Measurements from ENCODE around the gene ATG2B.

ATG2B gene

DNA sequence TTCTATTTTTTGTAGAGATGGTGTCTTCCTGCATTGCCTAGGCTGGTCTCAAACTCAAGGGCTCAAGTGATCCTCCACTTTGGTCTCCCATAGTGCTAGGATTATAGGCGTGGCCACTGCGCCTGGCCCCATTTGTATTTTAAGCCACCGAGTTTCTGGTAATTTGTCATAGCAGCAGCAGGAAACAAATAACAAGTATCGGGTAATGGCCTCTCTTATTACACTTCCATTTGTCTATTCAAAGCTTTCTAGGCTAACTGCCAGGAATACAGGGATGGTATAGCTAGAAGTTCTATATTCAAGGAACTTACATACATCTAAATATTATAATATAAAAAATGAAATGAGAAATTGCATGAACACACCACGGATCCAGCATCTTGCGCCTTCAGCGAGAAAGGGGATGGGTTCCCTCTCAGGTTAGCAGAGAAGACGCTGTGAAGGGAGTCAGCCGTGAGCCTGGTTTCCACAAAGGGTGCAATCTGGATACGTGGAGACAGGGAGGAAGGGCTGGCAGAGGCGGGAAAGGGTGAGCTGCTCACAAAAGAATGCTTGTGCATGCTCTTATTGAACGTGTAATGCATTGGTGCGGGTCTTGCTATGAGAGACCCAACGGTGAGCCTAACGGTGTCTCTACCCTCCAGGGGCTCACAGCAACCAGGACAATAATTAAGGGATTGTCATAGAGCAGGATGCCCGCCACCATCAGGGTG, 97.6 kb downstream of the ATG2B start:
- Histone ChIP-seq H3K27me3 (ENCODE audit: low read depth, low read length) (peaks cover 14% of the 10 kb centered on the region; the same call in 1 of the 2 replicates), H3K79me2 (ENCODE audit: low read length) (no peaks in the 10 kb centered on the region), H3K4me2 (ENCODE audit: low read length) (no peak overlapping the region), H2AFZ (ENCODE audit: low read depth, low read length) (no peak overlapping the region), H3K9ac (ENCODE audit: low read length) (no peak overlapping the region), H3K27ac (ENCODE audit: low read length) (no peak overlapping the region), H3K4me3 (ENCODE audit: low read length) (no peak overlapping the region), H4K20me1 (ENCODE audit: insufficient read depth, low read length) (no peaks in the 10 kb centered on the region), H3K9me3 (ENCODE audit: insufficient read depth, low read length) (no peaks in the 10 kb centered on the region), H3K36me3 (replicated peaks; ENCODE audit: low read depth, low read length) (no peaks in the 10 kb centered on the region), H3K4me1 (ENCODE audit: low read length) (no peaks in the 10 kb centered on the region)
- TF ChIP-seq, protein P1, sequence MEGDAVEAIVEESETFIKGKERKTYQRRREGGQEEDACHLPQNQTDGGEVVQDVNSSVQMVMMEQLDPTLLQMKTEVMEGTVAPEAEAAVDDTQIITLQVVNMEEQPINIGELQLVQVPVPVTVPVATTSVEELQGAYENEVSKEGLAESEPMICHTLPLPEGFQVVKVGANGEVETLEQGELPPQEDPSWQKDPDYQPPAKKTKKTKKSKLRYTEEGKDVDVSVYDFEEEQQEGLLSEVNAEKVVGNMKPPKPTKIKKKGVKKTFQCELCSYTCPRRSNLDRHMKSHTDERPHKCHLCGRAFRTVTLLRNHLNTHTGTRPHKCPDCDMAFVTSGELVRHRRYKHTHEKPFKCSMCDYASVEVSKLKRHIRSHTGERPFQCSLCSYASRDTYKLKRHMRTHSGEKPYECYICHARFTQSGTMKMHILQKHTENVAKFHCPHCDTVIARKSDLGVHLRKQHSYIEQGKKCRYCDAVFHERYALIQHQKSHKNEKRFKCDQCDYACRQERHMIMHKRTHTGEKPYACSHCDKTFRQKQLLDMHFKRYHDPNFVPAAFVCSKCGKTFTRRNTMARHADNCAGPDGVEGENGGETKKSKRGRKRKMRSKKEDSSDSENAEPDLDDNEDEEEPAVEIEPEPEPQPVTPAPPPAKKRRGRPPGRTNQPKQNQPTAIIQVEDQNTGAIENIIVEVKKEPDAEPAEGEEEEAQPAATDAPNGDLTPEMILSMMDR (IDR thresholded peaks at IDR 0.05; ENCODE audit: low read depth, low read length), result no peak
- TF ChIP-seq EZH2phosphoT487 (IDR thresholded peaks at IDR 0.05; ENCODE audit: low read depth), result no peak

- no peak overlapping the region for H3K9ac ChIP-seq (ENCODE audit: low read length)
- no peak for TF ChIP-seq EZH2phosphoT487 (IDR thresholded peaks at IDR 0.05; ENCODE audit: low read depth)
- TF ChIP-seq, protein P1 (IDR thresholded peaks at IDR 0.05; ENCODE audit: low read depth, low read length), result peak; percentile 15; the same call in 1 of the 2 replicates
- H3K9me3 ChIP-seq (ENCODE audit: insufficient read depth, low read length), result no peaks in the 10 kb centered on the region
- no peak overlapping the region for H3K4me2 ChIP-seq (ENCODE audit: low read length)
- H3K79me2 ChIP-seq (ENCODE audit: low read length), result no peaks in the 10 kb centered on the region
- H3K36me3 ChIP-seq (replicated peaks; ENCODE audit: low read depth, low read length), result no peaks in the 10 kb centered on the region
- H3K4me1 ChIP-seq (ENCODE audit: low read length), result no peaks in the 10 kb centered on the region
- peaks cover 20% of the 10 kb centered on the region; the same call in 1 of the 2 replicates for H3K27me3 ChIP-seq (ENCODE audit: low read depth, low read length)
- H2AFZ ChIP-seq (ENCODE audit: low read depth, low read length), result no peak overlapping the region
- no peak overlapping the region for H3K27ac ChIP-seq (ENCODE audit: low read length)
- H3K4me3 ChIP-seq (ENCODE audit: low read length), result no peak overlapping the region
- no peaks in the 10 kb centered on the region for H4K20me1 ChIP-seq (ENCODE audit: insufficient read depth, low read length)
These were observed 98.3 kb downstream of the ATG2B start for GRCh38 chr14:96264853-96265252.

- Histone ChIP-seq H4K20me1 (ENCODE audit: insufficient read depth, low read length) (no peaks in the 10 kb centered on the region), H3K4me3 (ENCODE audit: low read length) (no peak overlapping the region), H3K27me3 (ENCODE audit: low read depth, low read length) (peaks cover 26% of the 10 kb centered on the region; the same call in 1 of the 2 replicates), H3K79me2 (ENCODE audit: low read length) (no peaks in the 10 kb centered on the region), H3K36me3 (replicated peaks; ENCODE audit: low read depth, low read length) (no peaks in the 10 kb centered on the region), H2AFZ (ENCODE audit: low read depth, low read length) (no peak overlapping the region), H3K9ac (ENCODE audit: low read length) (no peak overlapping the region), H3K4me2 (ENCODE audit: low read length) (no peak overlapping the region), H3K9me3 (ENCODE audit: insufficient read depth, low read length) (no peaks in the 10 kb centered on the region), H3K4me1 (ENCODE audit: low read length) (no peaks in the 10 kb centered on the region), H3K27ac (ENCODE audit: low read length) (no peak overlapping the region)
- TF ChIP-seq EZH2phosphoT487 (IDR thresholded peaks at IDR 0.05; ENCODE audit: low read depth), result no peak
- TF ChIP-seq, protein P1 (IDR thresholded peaks at IDR 0.05; ENCODE audit: low read depth, low read length), result no peak
These were observed 99.0 kb downstream of the ATG2B start for GRCh38 chr14:96264200-96264553.

GRCh38 chr14:96263347-96264199, 99.6 kb downstream of the ATG2B start:
- no peak overlapping the region for H3K4me2 ChIP-seq (ENCODE audit: low read length)
- H3K27me3 ChIP-seq (ENCODE audit: low read depth, low read length), result peaks cover 30% of the 10 kb centered on the region; the same call in 1 of the 2 replicates
- no peak overlapping the region for H2AFZ ChIP-seq (ENCODE audit: low read depth, low read length)
- H4K20me1 ChIP-seq (ENCODE audit: insufficient read depth, low read length), result no peaks in the 10 kb centered on the region
- H3K9me3 ChIP-seq (ENCODE audit: insufficient read depth, low read length), result no peaks in the 10 kb centered on the region
- H3K36me3 ChIP-seq (replicated peaks; ENCODE audit: low read depth, low read length), result no peaks in the 10 kb centered on the region
- TF ChIP-seq EZH2phosphoT487 (IDR thresholded peaks at IDR 0.05; ENCODE audit: low read depth), result no peak
- TF ChIP-seq, protein P1 (IDR thresholded peaks at IDR 0.05; ENCODE audit: low read depth, low read length), result no peak
- H3K79me2 ChIP-seq (ENCODE audit: low read length), result no peaks in the 10 kb centered on the region
- H3K27ac ChIP-seq (ENCODE audit: low read length), result no peak overlapping the region
- H3K9ac ChIP-seq (ENCODE audit: low read length), result no peak overlapping the region
- no peaks in the 10 kb centered on the region for H3K4me1 ChIP-seq (ENCODE audit: low read length)
- H3K4me3 ChIP-seq (ENCODE audit: low read length), result no peak overlapping the region
